B cell (primary cell): ENCODE results near the gene GSG1. TPM values are rescaled to one million over a fixed set of nuclear protein-coding genes. Genes with fewer than 3 reads are reported as not detected.

Experiments used
- ATAC-seq: fragments of 200-7000 bp; cut with Tn5 transposase; one replicate; pipeline ENCODE4 v1.10.0; 2021; ENCODE audit warnings: low read depth, mild to moderate bottlenecking, moderate number of reproducible peaks, moderate library complexity
- CTCF ChIA-PET: fragments of 350-600 bp; sonication (Branson Sonifier 250); formaldehyde crosslinking; loops from one replicate; lab custom pipeline; 2021; ENCODE audit warnings: antibody characterized with exemption, inconsistent platforms; lab: Charles Lee
- POLR2A ChIA-PET: fragments of 350-600 bp; sonication (Branson Sonifier 250); formaldehyde crosslinking; loops from one replicate; lab custom pipeline; 2021; ENCODE audit warnings: antibody characterized with exemption; lab: Charles Lee
- DNase-seq: peaks from one replicate; pipeline ENCODE4 v3.0.0; 2013
- H2AFZ ChIP-seq: 2 replicates; pipeline ENCODE4 v1.6.1; 2012; ENCODE audit warnings: mild to moderate bottlenecking, low read depth, low read length; ENCODE audit not compliant: insufficient read depth, poor library complexity, severe bottlenecking
- H3K27ac ChIP-seq, 2 donors: 1 replicate in 1 of 2; 2 replicates in 1 of 2; pipeline ENCODE4 v1.5.1; 2012 to 2013; ENCODE audit warnings: low read length in 2 of 2, mild to moderate bottlenecking in 2 of 2, moderate library complexity in 1 of 2
- H3K27me3 ChIP-seq, 4 experiments: fragments of 200-600 bp in 1 of 4; sonication (generic) in 1 of 4; replicated peaks in 1 of 4; 1 replicate in 2 of 4; 2 replicates in 2 of 4; pipeline versions ENCODE4 v1.6.1 to v1.7.0; 2013 to 2016; ENCODE audit warnings: low read length in 3 of 4, mild to moderate bottlenecking in 2 of 4, mixed read lengths in 1 of 4, moderate library complexity in 1 of 4; ENCODE audit not compliant: insufficient read depth in 4 of 4, control insufficient read depth in 3 of 4; ENCODE audit errors: control extremely low read depth in 1 of 4
- H3K36me3 ChIP-seq, 2 experiments: replicated peaks in 1 of 2; 1 replicate in 1 of 2; 2 replicates in 1 of 2; pipeline versions ENCODE4 v1.6.1 to v1.7.1; 2013; ENCODE audit warnings: low read length in 1 of 2; ENCODE audit not compliant: insufficient read depth in 2 of 2, control insufficient read depth in 1 of 2; ENCODE audit errors: control extremely low read depth in 1 of 2, extremely low read depth in 1 of 2
- H3K4me1 ChIP-seq, 2 donors: fragments of 200-600 bp in 1 of 2; sonication (generic) in 1 of 2; 1 replicate in 1 of 2; 2 replicates in 1 of 2; pipeline versions ENCODE4 v1.5.1 to v1.6.1; 2013 to 2017; ENCODE audit warnings: low read length in 2 of 2; ENCODE audit not compliant: control insufficient read depth in 2 of 2, insufficient read depth in 2 of 2
- H3K4me2 ChIP-seq: replicated peaks from 2 replicates; pipeline ENCODE3; 2012; ENCODE audit warnings: mild to moderate bottlenecking, low read depth, low read length; ENCODE audit not compliant: poor library complexity, severe bottlenecking
- H3K4me3 ChIP-seq, 5 experiments: fragments of 200-600 bp in 1 of 5; sonication (generic) in 1 of 5; 1 replicate in 3 of 5; 2 replicates in 2 of 5; pipeline versions ENCODE4 v1.5.1 to v1.7.0; 2011 to 2016; ENCODE audit warnings: low read length in 4 of 5, mild to moderate bottlenecking in 4 of 5, low read depth in 2 of 5, control low read depth in 1 of 5, moderate library complexity in 1 of 5; ENCODE audit not compliant: insufficient read depth in 1 of 5; ENCODE audit errors: control extremely low read depth in 1 of 5, extremely low read depth in 1 of 5
- H3K79me2 ChIP-seq: fragments of 200-600 bp; sonication (generic); one replicate; pipeline ENCODE4 v1.6.0; 2016; ENCODE audit warnings: low read length; ENCODE audit not compliant: control insufficient read depth, insufficient read depth
- H3K9ac ChIP-seq: fragments of 200-600 bp; sonication (generic); 2 replicates; pipeline ENCODE4 v1.6.1; 2017; ENCODE audit warnings: mild to moderate bottlenecking, low read length, moderate library complexity
- H3K9me3 ChIP-seq, 3 donors: one replicate each; pipeline versions ENCODE4 v1.6.1 to v1.7.1; 2013; ENCODE audit warnings: low read length in 2 of 3; ENCODE audit not compliant: control insufficient read depth in 2 of 3, insufficient read depth in 1 of 3; ENCODE audit errors: control extremely low read depth in 1 of 3
- H4K20me1 ChIP-seq: 2 replicates; pipeline ENCODE4 v1.6.0; 2012; ENCODE audit warnings: mild to moderate bottlenecking, low read length; ENCODE audit not compliant: insufficient read depth, control insufficient read depth, poor library complexity, severe bottlenecking
- H3K27ac Mint-ChIP-seq: one replicate; pipeline ENCODE4 v1.8.0; 2021; ENCODE audit warnings: mixed read lengths
- H3K27me3 Mint-ChIP-seq: one replicate; pipeline ENCODE4 v1.8.0; 2021; ENCODE audit warnings: mixed read lengths
- H3K4me1 Mint-ChIP-seq: one replicate; pipeline ENCODE4 v1.8.0; 2021; ENCODE audit warnings: mixed read lengths
- H3K4me3 Mint-ChIP-seq: one replicate; pipeline ENCODE4 v1.8.0; 2021; ENCODE audit warnings: mixed read lengths
- H3K9me3 Mint-ChIP-seq: one replicate; pipeline ENCODE4 v1.8.0; 2022; ENCODE audit warnings: mixed read lengths; ENCODE audit not compliant: insufficient read depth
- CTCF ChIP-seq: fragments of 200-600 bp; IDR thresholded peaks from one replicate; pipeline ENCODE4 v1.8.0; 2022; ENCODE audit warnings: antibody characterized with exemption, mild to moderate bottlenecking
- EZH2 ChIP-seq: IDR thresholded peaks from 2 replicates; pipeline ENCODE4 v1.6.1; 2012; ENCODE audit warnings: borderline replicate concordance, low read depth, mild to moderate bottlenecking, moderate library complexity, low read length; ENCODE audit not compliant: insufficient read depth, poor library complexity, severe bottlenecking
- WGBS: methylation state at CpG from one replicate; pipeline ENCODE4 v1.1.5; 2013; ENCODE audit warnings: missing lambda C conversion rate; ENCODE audit not compliant: insufficient coverage; 5-methylcytosine and 5-hydroxymethylcytosine counted together
- intact Hi-C: fragments of 100-400 bp; cut with micrococcal nuclease; formaldehyde crosslinking; loops from one replicate; pipeline ENCODE4 v1.10.0; 2022
- polyA minus RNA-seq: library from RNA; depleted of rRNA, polyadenylated mRNA; stranded (reverse); fragments of >200 nt; gene quantifications from 2 replicates; pipeline ENCODE4 v1.2.3, GENCODE V29; 2012
- polyA plus RNA-seq: library from polyadenylated mRNA; depleted of rRNA; stranded (reverse); fragments of >200 nt; gene quantifications from 2 replicates; pipeline ENCODE4 v1.2.3, GENCODE V29; 2012
- total RNA-seq, 2 donors: library from RNA; stranded (reverse); fragments of 120-200 nt in 1 of 2; gene quantifications; 1 replicate in 1 of 2; 2 replicates in 1 of 2; pipeline versions ENCODE4 v1.2.3 to v1.2.4, GENCODE V29; 2013 to 2022

GSG1 gene
- not detected in 2 replicates for total RNA-seq
- 0.16 TPM for total RNA-seq (2013)
- polyA plus RNA-seq = not detected in 2 replicates
- 0.14 TPM in 1 of 2 replicates, not detected in the other for polyA minus RNA-seq

DNA sequence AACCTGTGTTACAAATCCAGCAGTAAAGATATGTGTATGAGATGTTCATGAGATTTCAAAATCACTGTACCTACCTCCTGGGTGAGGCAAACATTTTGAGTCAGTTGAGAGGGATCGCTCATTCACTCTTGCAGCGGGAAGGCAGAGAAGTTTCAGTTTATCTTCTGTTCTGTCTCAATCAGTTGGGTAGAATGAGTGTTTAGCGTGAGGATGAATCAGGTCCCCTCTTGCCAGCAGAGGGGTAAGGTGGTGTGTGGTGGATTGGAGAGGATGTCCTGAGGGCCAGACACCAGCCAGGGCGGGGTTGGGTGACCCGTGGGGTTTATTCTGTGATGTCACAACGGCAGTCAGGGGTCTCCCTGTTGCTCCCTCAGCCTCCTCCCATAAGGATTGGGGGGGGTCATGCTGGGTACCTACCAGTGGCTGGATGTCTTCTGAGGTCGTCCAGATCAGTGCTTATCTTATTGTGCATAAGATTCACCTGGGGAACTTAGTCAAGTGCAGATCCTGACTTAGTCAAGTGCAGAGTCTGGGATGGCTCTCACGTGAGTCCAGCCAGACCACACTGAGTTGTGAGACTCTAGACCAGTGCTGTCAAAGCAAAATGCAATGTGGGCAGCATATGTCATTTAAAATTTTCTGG is at the start of gene GSG1:
TSS of gene GSG1 (minus strand) at position 277 of the 643 bp plus-strand sequence. CDS start at position 122, 155 bp downstream.
- POLR2A ChIA-PET = interaction anchor here (0.8 kb wide), 1 partner anchor 93 kb away, joined by 3 read pairs; the partner anchor contains the start of gene EMP1
- no peak within 1 kb of the TSS for H3K9ac ChIP-seq
- no peaks in the 10 kb centered on the region for H3K9me3 Mint-ChIP-seq
- H3K4me3 Mint-ChIP-seq = peak within 1 kb of the TSS; percentile 88
- TF ChIP-seq CTCF (no peak), EZH2 (no peak)
- H4K20me1 ChIP-seq = no peaks in the 10 kb centered on the region
- H3K27me3 Mint-ChIP-seq = no peaks in the 10 kb centered on the region
- peak within 1 kb of the TSS; percentile 96 for H3K27ac Mint-ChIP-seq
- H3K27me3 ChIP-seq = no peaks in the 10 kb centered on the region
- H3K36me3 ChIP-seq = no peaks in the 10 kb centered on the region
- ATAC-seq = no peak
- 71% methylated on average over 6 of the region's 8 CpGs for WGBS
- no peaks in the 10 kb centered on the region for H3K79me2 ChIP-seq
- CTCF ChIA-PET = interaction anchor here (1.0 to 8.7 kb wide), 2 partner anchors 60 to 107 kb away, joined by 3 to 108 read pairs; partner anchors contain the start of gene FAM234B
- peaks cover 48% of the 10 kb centered on the region for H3K4me1 Mint-ChIP-seq
- H3K9me3 ChIP-seq = no peaks in the 10 kb centered on the region
- no peak within 1 kb of the TSS for H2AFZ ChIP-seq
- peak within 1 kb of the TSS; percentile 97 to 99 for H3K27ac ChIP-seq
- no peak within 1 kb of the TSS for H3K4me2 ChIP-seq
- H3K4me3 ChIP-seq = no peak within 1 kb of the TSS
- H3K4me1 ChIP-seq = peaks cover 38 to 47% of the 10 kb centered on the region in 2 donors
- DNase-seq = peak; percentile 16
- intact Hi-C loops = no loop called here

DNA sequence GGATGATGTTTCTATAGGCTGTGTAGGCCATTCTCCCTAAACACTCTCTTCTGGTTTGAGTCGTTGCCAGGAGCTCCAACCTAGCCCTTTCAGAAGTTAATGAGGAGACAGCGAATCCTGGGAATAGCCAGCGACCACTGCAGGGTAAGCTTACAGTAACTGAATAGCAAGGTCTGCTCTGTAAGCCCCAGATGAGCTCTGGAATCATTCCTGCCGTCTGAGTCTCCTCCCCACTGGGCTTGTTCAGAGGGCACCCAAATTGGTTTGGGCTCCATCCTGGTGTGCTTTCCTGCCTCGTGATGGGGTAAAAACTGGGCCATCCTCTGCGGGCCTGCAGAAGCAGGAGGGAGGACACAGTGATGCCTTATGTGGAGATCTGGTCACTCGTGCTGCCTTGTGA is 49.7 kb upstream of the GSG1 start:
- Histone ChIP-seq H3K27me3 (peaks cover 0 to 3% (median 0%) of the 10 kb centered on the region in 4 experiments), H3K79me2 (no peaks in the 10 kb centered on the region), H2AFZ (no peak overlapping the region), H3K4me3 (no peak overlapping the region), H3K27ac (no peak overlapping the region), H3K4me1 (peaks cover 4% of the 10 kb centered on the region in 2 donors), H3K36me3 (no peaks in the 10 kb centered on the region), H3K9ac (no peak overlapping the region), H3K9me3 (no peaks in the 10 kb centered on the region), H3K4me2 (no peak overlapping the region), H4K20me1 (no peaks in the 10 kb centered on the region)
- WGBS = 80% methylated on average over 6 of the region's 7 CpGs
- DNase-seq (no peak), ATAC-seq (no peak)
- intact Hi-C loops = no loop called here
- H3K9me3 Mint-ChIP-seq = no peaks in the 10 kb centered on the region
- no peak overlapping the region for H3K27ac Mint-ChIP-seq
- ChIA-PET CTCF (interaction anchor here (0.6 kb wide), 1 partner anchor 364 kb away, joined by 4 read pairs; no protein-coding TSS in a partner anchor), POLR2A (no interaction called here)
- no peak overlapping the region for H3K4me3 Mint-ChIP-seq
- peaks cover 19% of the 10 kb centered on the region for H3K27me3 Mint-ChIP-seq
- peaks cover 13% of the 10 kb centered on the region for H3K4me1 Mint-ChIP-seq
- TF ChIP-seq EZH2 = no peak
- TF ChIP-seq CTCF = no peak
